GM19438 (cell line): Measurements from ENCODE around the gene ELOVL2.
"Not testable (repeated sequence)": the region's sequence is repeated elsewhere in the genome, so short reads cannot be mapped to it uniquely, and the experiment has no call there.

ENCODE experiments used
- ATAC-seq: cut with Tn5 transposase; IDR thresholded peaks from one replicate; pipeline ENCODE4 v1.9.1; 2021; ENCODE audit warnings: low read depth; ENCODE audit not compliant: unreplicated experiment

The ELOVL2 gene, protein sequence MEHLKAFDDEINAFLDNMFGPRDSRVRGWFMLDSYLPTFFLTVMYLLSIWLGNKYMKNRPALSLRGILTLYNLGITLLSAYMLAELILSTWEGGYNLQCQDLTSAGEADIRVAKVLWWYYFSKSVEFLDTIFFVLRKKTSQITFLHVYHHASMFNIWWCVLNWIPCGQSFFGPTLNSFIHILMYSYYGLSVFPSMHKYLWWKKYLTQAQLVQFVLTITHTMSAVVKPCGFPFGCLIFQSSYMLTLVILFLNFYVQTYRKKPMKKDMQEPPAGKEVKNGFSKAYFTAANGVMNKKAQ

DNA sequence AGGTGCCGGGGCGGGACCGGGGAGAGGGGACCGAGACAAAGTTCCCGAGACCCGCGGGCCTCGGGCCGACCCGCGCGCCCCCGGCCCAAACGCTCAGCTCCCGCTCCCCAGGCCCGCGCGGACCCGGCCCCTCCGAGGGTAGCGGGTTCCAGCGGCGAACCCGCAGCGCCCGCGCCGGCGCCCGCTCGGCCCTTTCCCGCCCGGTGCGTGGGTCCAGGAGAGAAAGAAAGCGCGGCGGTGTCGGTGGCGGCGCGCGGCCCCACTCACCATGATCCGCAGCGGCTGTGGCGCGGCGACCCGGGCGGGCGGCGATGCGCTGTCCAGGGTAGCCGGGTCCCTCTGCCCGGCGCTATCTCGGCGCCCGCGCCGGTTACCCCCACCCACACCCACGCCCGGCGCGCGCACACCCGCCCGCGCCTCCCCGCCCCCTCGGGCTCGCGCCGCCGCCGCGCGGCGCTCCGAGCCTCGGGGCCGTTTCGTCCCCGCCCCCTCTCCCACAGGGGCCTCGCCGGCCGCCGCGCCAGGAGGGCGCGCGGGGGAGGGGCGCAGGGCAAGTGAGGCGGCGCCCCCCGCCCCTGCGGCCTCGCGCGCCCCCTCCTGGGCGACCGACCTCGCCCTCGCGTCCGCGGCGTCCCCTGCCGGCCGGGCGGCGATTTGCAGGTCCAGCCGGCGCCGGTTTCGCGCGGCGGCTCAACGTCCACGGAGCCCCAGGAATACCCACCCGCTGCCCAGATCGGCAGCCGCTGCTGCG, at the start of gene ELOVL2:
TSS of gene ELOVL2 (minus strand) at position 345 of the 751 bp plus-strand sequence. CDS start at position 270, 75 bp downstream.
- ATAC-seq = no peak

DNA sequence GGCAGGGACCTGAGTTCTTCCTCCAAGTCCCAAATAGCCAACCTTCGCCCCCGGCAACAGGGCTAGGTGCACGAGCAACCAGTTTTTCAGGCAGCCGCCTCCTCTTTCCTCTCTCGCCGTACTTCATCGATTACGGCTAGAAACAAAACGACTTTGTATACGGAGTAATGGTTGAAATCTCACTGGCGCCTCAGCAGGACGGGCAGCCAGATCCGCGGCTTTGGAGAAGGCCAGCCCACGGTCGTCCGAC, 49.2 kb upstream of the ELOVL2 start:
- ATAC-seq = peak; percentile 17

DNA sequence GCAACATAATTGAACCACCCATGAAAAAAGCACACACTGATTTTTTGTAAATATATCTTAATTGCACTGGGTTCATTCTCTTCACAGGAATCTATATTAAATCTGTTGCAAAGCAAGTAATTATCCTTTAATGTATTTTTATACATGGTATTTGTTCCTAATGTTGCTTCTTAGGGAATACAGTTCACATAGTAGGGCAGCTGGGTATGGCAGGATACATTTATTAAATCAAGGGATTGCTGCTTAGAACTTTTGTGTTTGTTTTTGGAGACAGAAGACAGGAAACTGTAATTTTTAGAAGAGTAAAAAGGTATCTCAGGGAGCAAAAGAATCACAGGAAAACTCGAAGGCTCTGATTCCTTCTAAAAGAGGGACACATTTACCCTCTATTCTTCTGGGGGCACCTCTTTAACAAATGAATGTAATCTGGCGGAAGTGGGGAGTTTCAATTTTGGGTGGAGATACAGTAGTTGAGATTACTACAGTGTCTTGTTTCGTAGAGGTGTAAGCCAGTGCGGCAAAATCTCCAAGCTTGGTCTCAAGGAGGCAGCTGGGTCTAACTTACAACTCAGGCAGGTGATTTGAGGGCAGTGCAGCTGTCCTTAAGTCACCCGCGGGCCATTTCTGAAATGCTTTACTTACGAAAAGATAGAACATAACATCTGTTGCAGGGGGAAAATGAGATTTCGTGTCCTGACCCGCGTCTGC, 48.7 kb upstream of the ELOVL2 start:
- peak; percentile 43 for ATAC-seq

DNA sequence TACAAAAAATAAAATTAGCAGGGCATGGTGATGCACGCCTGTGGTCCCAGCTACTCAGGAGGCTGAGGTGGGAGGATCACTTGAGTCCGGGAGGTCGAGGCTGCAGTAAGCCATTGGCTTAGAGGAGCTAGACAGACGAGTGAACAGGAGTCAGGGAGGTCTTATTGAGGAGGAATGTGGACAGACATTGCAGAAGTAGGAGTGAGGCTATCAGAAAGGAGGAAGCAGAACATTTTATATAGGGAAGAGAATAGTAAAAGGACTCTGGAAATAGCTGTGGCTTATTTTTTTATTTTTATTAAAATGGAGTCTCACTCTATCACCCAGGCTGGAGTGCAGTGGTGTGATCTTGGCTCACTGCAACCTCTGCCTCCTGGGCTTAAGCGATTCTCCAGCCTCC, 47.0 kb upstream of the ELOVL2 start:
- not testable (repeated sequence) for ATAC-seq

DNA sequence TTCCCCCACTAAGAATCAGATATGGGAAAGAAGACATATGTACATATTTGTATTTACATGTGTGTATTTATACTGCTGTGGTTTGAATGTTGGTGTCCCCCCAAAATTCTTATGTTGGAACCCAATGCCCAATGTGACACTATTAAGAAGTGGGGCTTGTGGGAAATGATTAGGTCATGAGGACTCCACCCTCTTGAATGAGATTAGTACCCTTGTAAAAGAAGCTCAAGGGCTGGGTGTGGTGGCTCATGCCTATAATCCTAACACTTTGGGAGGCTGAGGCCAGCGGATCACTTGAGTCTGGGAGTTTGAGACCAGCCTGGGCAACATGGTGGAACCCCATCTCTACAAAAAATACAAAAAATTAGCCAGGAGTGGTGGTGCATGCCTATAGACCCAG, 45.6 kb upstream of the ELOVL2 start:
- no peak for ATAC-seq

DNA sequence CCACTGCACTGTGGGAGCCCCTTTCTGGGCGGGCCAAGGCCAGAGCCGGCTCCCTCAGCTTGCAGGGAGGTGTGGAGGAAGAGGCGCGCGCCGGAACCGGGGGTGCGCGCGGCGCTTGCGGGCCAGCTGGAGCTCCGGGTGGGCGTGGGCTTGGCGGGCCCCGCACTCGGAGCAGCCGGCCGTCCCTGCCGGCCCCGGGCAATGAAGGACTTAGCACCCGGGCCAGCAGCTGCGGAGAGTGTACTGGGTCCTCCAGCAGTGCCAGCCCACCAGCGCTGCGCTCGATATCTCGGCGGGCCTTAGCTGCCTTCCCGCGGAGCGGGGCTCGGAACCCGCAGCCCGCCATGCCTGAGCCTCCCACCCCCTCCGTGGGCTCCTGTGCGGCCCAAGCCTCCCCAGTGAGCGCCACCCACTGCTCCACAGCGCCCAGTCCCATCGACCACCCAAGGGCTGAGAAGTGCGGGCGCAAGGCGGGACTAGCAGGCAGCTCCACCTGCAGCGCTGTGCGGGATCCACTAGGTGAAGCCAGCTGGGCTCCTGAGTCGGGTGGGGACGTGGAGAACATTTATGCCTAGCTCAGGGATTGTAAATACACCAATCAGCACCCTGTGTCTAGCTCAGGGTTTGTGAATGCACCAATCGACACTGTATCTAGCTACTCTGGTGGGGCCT, 43.2 kb upstream of the ELOVL2 start:
- not testable (repeated sequence) for ATAC-seq

DNA sequence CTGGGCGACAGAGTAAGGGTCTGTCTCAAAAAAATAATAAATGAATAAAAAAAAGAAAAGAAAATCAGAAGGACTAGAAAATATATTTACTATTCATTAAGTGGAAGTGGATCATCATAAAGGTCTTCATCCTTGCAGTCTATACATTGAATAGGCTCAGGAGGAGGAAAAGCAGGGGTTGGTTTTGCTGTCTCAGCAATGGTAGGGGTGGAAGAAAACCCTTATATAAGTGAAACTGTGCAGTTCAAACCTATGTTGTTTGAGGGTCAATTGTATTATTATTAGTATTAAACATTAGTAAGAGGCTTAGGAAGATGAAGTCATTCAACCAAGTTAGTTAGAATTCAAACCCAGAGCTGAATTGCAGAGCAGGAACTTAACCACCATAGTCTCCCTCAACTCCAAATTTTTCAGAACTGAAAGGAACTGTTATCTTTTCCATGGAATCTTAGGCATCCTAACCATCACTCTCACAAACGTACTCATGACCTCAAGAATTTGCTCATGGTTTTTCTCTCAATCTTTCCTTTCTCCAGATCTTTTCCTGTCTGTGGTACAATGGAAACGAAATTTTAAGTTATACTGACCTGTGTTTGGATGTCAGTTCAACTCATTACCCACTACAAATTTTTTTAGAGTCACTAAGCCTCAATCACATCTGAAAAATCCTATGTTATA, 41.8 kb upstream of the ELOVL2 start:
- no peak for ATAC-seq

DNA sequence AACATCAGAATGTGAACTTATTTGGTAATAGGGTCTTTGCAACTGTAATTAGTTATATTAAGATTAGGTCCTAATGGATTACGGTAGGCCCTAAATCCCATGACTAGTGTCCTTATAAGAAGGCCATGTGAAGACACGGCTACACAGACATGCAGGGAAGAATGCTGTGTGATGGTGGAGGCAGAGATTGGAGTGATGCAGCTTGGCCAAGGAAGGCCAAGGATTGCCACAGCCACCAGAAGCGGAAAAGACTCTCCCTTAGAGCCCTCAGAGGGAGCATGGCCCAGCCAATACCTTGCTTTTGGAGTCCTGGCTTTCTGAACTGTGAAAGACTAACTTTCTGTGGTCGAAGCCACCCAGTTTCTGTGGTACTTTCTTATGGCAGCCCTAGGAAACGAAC, 39.9 kb upstream of the ELOVL2 start:
- no peak for ATAC-seq

DNA sequence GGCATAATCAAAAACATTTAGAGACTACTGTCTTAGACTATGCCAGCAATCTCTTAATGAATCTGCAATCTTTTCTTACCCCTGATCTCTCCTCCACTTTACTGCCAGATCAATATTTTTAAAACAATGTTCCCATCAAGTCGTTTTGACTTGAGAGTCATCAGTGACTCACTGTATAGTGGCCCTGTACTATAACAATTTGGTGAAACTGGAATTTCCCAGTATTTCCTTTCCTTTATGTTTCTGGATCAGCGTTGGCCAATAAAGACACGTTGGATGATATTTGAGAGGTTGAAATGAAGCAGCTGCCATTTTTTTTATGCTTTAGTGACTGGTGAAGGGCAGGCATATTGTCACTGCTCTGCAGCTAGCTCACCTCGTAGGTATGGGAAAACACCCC, 39.4 kb upstream of the ELOVL2 start:
- ATAC-seq = no peak

DNA sequence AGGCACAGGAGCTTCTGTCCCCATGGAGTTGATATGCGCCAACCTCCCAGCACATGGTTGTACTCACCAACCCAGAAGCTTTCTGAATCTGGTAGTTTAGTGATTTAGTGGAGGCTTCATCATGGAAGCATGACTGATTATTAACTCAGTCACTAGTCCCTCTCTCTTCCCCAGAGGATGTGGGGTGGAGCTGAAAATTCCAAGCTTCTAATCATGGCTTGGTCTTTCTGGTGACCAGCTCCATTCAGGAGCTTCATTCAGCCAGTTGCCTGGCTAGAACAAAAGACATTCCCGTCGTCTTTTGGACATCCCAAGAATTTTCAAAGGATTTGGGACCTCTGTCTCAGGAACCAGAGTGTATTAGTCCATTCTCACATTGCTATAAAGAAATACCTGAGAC, 36.2 kb upstream of the ELOVL2 start:
- ATAC-seq = no peak

DNA sequence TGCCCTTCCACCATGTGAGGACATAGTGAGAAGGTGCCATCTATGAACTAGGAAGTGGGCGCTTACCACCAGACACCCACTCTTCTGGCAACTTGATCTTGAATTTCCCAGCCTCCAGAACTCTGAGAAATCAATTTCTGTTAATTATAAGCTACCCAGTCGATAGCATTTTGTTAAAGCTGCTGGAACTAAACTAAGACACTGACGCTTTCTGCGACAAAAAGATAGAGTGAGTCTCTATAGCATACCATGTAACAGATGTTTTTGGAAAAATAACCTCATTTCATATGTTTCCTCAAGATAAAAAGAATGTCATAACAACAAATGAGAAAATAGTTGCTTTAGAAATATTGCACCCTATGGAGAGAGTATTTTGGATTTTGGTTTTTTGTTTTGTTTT, 34.2 kb upstream of the ELOVL2 start:
- no peak for ATAC-seq

DNA sequence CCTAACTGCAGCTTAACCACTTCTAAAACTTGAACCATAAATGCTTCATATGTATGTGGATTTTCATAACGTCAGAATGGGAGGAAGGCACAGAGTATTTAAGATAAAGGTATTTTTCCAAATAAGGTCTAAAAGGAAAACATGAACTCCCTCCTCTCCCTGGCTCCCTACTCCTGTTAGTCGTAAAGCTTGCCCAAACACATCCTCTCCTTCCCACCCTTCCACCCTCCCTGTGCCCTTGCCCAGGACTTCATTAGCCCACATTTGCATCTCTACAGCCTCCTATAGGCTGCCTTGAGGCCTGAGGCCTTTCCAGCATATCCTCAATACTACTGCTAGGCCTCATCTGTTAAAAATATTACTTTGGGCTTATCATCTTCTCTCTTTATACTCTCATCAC, 32.4 kb upstream of the ELOVL2 start:
- ATAC-seq = no peak

DNA sequence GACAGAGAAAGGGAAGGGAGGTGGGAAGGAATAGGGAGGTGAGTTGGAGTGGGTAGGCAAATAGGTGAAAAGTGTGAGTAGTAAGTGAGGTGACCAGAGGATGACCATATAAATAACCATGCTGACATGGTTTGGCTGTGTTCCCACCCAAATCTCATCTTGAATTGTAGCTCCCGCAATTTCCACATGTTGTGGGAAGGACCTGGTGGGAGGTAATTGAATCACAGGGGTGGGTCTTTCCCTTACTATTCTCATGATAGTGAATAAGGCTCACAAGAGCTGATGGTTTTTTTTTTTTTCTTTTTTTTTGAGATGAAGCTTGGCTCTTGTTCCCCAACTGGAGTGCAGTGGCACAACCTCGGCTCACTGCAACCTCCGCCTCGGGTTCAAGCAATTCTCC, 28.0 kb upstream of the ELOVL2 start:
- ATAC-seq = no peak

DNA sequence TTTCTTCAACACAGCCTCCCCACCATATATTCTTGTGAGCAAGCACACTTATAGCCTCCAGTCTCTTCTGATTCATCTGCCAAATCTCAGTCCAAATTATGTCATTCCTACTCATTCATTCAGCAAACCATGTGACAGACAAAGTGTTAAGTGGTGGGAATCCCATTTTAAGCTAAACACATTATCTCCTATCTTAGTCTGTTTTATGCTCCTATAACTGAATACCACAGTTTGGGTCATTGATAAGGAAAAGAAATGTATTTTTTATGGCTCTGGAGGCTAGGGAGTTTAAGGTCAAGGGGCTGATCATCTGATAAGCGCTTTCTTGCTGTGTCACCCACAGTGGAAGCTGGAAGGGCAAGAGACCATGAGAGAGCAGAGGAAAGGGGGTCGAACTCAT, 25.7 kb upstream of the ELOVL2 start:
- no peak for ATAC-seq

DNA sequence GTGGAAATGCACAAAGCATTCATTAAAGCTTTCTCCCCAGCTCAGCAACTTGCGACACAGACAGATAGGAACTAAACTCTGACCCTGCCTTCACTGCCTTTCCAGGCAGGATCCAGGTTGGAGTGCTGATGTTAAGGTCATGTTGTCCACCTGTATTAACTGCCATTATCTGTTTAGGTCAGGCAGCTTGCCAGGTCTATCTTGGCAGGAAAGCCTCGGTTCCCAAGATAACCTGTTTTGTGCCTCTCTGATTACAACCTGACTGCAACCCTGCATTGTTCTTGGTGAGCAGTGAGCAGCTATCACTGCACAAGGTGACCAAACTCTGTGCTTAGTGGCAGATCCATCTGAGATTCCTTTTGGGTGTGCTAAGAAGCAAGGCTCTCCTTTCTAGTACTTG, 23.2 kb upstream of the ELOVL2 start:
- no peak for ATAC-seq

DNA sequence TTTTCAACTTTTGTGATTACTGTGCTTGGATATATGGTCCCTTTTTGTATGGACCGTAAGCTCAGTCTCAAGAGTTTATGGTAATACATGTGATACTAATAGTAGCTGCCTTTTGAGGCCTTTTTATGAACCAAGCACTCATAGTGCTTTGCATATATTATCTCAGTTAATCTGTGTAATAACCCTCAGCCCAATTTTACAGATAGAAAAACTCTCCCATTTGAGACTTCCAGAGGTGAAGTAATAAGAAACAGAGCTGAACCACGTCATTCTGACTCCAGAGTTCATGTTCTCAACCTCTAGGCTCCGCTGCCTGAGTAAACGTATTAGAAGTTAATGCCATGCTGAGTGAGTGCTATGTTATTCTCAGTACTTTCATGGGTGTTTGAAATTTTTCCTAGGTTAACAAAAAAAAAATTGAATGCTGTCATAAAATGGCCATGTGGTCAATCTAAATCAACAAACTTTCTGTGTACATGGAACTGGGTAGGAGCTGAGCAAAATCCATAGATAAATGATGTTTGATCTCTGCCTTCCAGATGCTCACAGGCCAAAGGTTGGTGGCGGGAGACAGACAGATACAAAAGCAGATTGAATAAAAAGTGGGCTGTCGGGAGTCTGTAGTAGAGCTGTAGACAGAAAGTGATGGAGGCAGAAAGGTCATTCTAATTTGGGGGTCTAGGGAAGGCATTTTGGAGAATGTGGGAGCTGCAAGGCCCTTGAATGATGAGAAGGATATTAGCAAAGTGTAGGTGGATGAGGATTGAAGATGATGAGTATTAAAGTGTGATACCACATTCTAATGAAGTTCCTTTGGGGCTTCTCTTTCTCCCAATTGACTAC, 22.6 kb upstream of the ELOVL2 start:
- ATAC-seq = no peak

DNA sequence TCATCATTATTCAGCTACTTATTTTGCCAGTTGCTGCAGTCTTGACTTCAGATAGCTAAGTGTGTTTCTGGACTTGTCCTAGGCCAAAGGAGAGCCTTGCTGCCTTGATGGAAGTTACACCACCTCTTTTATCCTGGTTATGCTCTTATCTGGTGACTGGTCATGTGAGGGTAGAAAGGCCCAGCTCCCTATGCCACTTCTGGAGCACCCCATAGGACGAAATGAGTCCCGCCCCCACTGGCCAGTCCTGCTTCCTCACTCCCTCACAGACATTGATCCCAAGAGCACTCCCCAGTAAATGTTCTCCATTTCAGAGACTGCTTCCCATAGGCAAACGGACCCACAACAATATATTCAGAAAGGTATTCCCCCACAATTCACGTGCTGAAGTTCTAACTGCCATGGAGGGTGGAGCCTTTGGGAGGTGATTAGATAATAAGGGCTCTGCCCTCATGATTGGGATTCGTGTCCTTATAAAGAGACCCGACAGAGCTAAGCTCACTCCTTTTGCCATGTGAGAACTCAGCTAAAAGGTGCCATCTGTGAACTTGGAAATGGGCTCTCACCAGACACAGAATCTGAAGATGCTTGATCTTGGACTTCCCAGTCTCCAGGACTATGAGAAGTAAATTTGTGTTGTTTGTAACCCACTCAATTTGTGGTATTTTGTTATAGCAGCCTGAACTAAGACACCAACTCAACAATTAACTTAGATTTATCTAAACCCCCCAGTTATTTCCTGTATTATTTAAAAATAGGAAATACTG, 21.5 kb upstream of the ELOVL2 start:
- no peak for ATAC-seq

DNA sequence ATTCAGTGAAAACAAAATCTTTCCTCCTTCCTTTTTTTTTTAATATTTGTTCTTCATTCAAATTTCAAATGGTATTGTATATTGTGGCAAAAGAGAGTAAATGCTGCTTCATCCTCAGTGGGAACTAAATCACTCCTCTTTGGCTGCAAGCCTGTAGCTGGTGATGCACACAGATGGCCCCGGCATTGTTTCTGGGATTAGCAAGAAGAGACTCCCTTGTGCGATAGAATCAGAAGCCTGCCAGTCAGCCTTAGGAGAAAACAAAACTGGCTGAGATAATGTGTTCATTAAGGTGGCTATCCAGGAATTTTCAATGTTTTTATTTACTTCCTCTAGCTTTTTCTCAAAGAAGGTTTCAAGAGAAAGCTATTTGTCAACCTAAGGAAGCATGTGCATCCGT, 20.7 kb upstream of the ELOVL2 start:
- ATAC-seq = no peak

DNA sequence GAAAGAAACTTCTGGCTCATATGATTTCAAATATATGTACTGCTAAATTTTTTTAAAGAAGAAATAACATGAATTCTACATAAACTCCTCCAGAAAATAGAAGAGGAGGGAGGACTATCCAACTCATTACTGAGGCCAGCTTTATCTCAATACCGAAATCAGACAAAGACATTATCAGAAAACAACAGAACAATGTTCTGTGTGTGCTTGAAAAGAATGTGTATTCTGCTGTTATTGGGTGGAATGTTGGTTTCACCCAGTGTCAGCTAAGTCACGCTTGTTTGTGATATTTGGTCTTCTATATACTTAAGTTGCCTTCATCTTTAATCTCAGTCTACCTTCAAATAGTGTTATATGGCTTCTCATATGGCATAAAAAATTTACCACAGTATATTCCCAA, 18.6 kb upstream of the ELOVL2 start:
- no peak for ATAC-seq
